Measurements from ENCODE around the gene MAFG.

The MAFG gene

DNA sequence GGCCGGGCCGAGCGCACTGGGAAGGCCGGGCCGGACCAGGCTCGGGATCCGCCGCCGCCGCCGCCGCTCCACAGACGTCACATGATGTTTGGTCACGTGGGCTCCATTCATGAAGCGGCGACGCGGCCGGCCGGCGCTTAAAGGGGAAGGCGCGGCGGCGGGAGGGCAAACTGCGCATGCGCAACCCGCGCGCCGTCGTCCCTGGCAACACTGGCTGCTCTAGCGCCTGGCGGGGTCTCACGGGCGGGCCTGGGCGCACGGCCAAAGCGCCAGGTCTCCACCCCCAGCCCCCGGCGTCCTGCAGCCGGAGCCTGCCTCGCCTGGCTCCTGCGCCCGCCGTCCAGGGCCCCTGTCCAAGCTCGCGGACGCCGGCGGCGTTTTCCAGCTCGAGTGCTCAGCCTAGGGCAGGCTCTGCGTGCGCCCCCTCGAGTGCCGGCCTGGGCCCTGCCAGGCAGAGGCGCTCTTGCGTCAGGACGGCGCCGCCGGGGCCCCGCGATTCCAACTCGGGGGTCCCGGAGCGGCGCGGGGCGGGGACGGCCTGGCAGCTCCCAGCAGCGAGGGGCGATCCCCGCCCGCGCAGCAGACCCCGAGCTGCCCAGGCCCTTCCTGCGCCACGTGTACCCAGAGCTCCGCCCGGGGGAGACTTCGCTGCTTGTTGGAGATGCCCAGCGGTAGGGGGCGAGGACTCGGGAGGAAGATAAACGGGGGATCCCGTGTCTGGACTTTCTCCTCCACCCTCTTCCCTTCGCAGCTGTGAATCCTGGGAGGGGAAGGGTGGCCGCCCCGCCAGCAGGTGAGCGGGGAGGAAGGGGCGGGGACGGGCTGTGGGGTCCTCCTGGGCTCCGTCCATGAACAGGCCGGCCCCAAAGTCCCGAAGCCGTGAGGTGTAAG is at the start of gene MAFG:
Gene MAFG, minus strand, starts transcription at position 83 of the 891 bp plus-strand sequence. CDS start 4,550 bp downstream, outside the sequence.
- peak; percentile 91 for DNase-seq (ENCODE audit: low read depth, low spot score)

DNA sequence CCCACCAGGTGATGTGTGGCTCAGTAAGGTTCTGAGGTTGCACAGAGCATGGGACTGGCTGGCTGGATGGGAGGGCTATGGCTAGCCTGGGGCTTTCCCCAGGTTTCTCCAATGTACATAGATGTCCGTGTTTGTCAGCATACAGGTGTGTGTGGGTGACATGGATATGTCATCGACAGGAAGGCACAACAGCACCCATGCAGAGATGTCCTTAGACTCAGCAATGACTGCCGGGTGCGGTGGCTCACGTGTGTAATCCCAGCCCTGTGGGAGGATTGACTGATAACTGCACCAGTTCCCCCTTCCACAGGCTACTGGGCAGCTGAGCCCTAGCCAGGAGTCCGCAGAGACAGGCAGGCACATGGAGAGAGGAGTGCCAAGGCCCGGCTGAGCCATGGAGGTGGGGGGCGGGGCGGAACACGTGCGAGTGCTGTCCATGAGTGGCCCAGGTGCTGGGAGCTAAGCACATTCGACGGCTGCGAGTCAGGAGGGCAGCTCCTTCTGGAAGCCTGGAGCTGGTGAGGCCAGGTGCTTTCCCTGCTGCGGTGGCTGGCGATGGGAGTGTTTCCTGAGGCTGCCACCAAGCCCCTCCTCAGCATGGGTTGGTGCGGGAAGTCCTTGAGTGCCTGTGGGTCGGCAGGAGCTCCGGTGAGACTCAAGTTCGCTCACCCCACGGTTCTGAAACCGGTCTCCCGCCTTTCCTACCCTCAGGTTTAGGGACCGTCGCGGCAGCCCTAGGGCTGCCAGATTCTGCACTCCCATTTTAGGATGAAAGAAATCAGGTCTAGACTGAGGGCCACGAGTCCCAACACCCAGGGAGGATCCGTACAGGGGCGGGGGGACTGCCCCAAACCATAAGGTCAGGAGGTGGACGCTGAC is 49.0 kb upstream of the MAFG start:
- no peak for DNase-seq (ENCODE audit: low read depth, low spot score)

DNA sequence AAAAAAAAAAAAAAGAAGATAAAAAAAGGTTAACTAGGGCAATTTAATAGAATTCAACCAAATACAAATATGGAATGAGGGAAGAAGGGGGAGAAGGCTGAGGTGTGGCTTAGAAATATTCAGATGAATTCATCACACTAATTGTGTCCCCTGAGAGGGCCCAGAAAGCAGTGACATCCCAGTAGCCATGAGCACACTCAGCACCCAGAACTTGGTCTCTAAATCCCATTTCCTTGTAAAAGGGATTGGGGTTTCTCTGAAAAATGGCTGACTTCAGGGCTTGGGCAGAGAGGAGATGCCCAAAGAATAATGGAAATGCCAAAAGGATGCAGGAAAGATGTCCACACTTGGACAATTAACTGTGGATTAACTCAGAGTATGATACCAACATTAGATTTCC is 45.9 kb upstream of the MAFG start:
- DNase-seq (ENCODE audit: low read depth, low spot score) = no peak

- DNase-seq (ENCODE audit: low read depth, low spot score) = no peak
These were observed 41.6 kb upstream of the MAFG start for GRCh38 chr17:81968850-81969812.

DNA sequence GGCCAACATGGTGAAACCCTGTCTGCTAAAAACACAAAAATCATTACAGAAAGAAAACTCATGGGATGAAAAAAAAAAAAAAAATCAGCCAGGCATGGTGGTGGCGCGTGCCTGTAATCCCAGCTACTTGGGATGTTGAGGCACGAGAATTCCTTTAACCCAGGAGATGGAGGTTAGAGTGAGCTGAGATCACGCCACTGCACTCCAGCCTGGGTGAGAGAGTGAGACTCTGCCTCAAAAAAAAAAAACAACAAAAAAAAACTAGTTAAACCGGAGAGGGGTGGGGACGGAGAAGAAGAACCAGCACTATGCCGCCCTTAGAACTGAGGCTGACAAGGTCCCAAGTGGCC is 40.8 kb upstream of the MAFG start:
- no peak for DNase-seq (ENCODE audit: low read depth, low spot score)

DNA sequence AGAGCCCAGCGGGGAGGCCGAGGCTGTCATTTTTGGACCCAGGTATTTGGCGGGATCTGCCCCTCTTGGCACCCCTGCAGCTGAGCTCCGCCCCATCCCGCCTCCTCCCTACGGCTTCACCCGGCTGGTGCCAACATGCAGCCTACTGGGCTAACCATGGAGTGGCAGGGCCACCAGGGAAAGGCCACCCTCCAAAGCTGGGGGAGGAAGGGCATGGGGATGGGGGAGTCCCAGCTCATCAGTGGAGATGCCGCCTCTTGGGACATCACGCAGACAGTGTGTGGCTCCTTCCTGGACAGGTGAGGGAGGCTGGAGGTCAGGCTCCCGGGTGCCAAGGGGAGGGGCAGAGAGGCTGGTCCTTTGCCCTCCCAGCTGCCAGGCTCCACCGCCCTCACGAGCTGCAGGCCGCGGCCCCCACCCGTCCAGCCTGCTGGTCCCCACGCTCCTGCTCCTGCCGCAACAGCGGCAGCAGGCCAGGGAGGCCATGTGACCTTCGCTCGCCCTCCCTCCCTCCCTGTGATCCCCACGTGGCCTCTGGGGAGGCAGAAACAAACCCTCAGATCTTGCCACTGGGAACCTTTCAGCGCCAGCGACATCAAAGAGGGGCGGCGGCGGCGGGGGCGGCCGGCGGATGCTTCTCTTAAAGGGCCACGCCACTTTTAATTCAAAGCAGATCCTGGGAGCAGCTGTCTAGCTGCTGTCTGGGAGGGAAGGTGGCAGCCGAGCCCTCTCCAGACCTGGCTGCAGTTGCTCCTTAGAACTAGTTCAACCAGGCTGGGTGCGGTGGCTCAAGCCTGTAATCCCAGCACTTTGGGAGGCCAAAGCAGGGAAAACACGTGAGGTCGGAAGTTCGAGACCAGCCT is 40.2 kb upstream of the MAFG start:
- no peak for DNase-seq (ENCODE audit: low read depth, low spot score)

- DNase-seq (ENCODE audit: low read depth, low spot score) = no peak
These were observed 39.7 kb upstream of the MAFG start for GRCh38 chr17:81967244-81967532.

DNA sequence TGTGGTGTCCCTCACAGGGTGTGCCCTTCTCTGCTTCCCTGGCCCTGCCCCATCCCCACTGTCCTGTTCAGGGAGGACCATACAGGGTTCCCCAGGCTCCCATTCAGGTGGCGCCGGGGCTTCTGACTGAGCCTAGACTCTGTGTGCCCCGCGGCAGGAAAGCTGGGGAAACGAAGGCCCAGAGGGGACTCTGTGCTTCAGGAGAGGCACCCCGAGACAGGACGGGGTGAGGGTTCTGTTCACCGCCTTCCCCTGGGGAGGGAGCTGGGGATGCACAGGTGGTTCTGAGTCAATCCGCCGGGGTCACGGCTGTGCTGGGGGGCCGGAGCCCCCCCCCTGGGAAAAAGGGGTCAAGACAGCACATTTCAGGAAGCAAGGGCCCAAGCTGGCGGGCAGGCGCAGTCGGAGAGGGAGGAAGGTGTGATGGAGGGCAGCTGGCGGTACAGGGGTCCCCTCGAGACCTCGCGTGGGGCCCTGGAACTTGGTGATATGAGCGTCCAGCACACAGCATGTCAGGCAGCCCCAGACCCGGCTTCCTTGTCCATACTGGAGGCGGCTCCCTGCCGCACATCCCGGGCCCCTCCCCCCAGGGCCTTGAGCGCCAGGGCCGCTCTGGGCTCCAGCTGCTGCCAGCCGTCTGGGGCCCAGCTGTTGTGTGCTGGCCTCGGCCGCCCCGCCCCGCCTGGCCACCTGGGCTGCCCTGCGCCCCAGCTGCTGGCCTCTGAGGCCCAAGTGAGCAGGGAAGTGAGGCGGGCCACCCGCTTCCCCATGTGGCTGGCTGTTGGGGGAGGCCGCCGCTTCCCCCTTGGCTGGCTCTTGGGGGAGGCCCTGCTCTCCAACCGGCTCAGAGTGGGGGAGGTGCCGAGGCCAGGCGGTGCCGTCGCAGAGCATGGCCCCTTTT is 39.1 kb upstream of the MAFG start:
- no peak for DNase-seq (ENCODE audit: low read depth, low spot score)

DNA sequence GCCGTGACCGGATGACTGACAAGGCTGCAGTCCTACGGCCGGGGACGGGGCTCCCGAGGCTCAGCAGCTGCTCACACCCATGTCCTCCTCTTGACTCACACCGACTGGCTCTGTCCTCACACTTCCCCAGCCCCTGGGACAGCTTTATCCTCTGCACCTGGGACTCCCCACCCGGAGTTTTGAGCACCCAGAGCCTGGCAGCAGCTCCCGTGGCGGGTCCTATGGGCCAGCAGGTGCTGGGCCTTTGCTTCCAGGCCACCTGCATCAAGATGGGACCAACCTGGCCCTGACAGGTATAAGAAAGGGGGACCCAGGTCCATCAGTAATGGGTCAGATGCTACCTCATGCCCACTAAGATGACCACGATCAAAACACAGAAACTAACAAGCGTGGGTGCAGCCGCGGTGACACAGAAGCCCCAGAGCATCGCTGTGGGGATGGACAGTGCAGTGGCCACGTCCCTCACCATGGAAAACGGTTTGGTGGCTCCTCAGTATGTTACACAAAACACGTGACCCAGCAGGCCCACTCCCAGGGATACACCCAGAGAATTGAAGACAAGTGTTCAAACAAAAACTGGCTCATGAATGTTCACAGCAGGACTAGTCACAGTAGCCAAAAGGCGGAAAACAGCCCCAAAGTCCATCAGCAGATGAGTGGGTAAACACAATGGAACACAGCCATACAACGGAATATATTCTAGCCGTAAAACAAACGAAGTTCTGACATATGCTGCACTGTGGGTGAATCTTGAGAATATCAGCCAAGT is 36.7 kb upstream of the MAFG start:
- no peak for DNase-seq (ENCODE audit: low read depth, low spot score)

- no peak for DNase-seq (ENCODE audit: low read depth, low spot score)
These were observed 35.2 kb upstream of the MAFG start for GRCh38 chr17:81962499-81963441.

DNA sequence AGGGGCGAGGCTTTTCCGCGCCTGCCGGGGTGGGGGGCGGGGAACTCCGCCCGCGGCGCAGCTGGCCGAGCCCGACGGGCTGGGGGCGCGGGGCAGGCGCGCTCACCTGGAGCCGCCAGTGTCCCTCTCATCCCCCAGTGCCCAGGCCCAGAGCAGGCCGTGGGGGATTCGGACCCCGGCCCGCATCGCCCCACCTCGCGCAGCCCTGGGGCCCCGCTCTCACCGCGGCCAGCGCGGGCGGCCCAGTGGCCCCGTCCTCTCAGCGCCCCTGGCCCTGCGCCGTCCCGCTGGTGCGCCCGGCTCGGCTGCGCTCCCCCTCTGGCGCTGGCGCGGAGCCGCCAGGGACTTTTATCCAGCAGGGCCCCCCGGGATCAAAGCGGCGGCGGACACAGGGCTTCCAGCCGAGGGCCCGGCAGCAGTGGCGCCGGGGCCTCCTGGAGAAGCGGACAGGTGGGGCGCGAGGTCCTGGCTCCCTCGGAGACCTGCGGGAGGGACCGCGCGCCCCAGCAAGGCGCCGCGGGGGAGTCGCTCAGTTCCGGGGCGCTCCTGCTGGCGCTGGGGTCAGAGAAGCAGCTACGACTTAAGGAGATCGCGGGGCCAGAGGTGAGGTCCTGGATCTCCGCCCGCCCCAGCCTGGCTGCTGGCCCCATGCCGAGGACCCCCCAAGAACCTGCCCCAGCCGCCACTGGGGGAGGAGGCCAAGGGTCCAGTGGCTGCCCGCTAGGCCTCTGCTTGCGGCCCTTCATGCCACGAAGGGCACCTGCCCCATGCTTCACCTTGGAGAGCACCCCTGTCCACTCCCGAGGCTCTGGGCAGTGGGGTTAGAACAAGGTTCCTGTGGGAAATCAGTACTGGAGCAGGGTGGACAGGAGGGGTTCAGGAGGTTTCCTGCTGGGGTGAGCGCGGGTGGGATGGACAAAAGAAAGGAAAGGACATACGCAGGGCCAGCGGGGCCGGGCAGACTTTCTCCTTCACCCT is 34.3 kb upstream of the MAFG start:
- DNase-seq (ENCODE audit: low read depth, low spot score) = no peak

DNA sequence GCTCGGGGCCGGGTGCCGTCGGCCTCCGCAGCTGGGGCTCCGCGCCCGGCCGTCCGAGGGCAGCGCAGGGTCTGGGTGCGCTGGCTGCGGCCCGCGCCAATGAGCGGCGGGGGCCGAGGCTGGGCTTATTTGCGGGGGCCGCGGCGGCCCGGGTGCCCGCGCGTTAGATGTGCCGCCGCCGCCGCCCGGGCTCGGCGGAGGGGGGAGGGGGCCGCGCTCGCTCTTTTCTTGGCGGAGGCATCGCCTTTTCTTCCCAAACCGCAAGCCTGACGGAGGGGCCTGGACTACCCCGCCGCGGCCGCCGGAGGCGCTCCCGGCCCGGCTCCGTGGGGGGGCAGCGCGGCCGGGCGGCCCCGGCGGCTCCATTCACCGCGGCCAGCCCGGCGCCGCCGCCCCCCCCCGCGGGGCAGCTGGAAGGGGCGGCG is 33.6 kb upstream of the MAFG start, which contains the start of gene NOTUM:
Gene NOTUM, minus strand, starts transcription at position 101 of the 425 bp plus-strand sequence. CDS start 278 bp downstream, outside the sequence.
- DNase-seq (ENCODE audit: low read depth, low spot score) = no peak

- no peak for DNase-seq (ENCODE audit: low read depth, low spot score)
These were observed 32.8 kb upstream of the MAFG start for GRCh38 chr17:81960130-81960958.

DNA sequence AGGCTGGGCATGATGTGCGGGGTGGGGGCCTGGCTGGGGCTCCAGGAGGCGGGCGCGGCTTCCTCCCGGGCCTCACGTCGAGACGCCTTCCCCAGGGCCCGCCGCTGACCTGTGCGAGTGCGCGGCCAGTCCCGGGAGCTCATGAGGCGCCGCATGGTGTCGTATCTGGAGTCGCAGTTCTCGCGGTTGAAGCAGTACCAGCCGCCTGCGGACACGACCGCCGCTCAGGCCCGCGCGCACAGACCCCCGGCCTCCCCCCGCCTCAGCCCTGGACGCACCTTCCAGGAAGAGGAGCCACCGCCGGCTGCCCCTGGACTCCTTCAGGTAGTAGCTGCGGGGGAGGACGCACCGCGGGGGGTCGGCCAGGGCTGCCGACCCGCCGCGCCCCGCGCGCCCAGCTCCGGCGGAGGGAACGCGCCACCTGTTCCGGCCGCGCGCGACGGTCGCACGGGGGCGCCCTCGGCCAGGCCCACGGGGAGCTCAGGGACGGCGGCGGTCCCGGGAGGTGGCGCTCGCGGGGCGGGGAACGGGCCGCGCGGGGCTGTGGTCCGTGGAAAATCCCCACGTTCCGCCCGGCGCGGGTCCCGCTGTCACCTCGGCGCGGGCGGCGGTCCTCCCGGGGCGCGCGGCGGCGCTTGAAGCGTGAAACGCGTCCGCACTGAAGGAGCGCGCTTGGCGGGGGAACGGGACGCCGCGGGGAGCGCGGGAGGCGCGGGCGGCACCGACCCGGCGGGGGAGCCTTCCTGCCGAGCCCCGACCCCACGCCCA is 32.0 kb upstream of the MAFG start:
- no peak for DNase-seq (ENCODE audit: low read depth, low spot score)

Measured in brain pericyte (primary cell).